Osteoblast (primary cell): ENCODE results near the gene HOXB8. TPM values are rescaled to one million over a fixed set of nuclear protein-coding genes. Genes with fewer than 3 reads are reported as not detected.

ENCODE experiments used
- DNase-seq: peaks from one replicate; pipeline ENCODE4 v3.0.0; 2011; ENCODE audit warnings: low spot score, mixed read lengths; ENCODE audit not compliant: insufficient read length; ENCODE audit errors: missing footprints
- H2AFZ ChIP-seq: 2 replicates; pipeline ENCODE4 v1.6.0; 2011; ENCODE audit warnings: mild to moderate bottlenecking, low read length
- H3K27ac ChIP-seq: 2 replicates; pipeline ENCODE4 v1.5.1; 2011; ENCODE audit warnings: mild to moderate bottlenecking, low read depth, low read length, moderate library complexity
- H3K27me3 ChIP-seq: 2 replicates; pipeline ENCODE4 v1.6.0; 2012; ENCODE audit warnings: mild to moderate bottlenecking, control low read depth, inconsistent platforms, low read length, moderate library complexity; ENCODE audit not compliant: insufficient read depth
- H3K36me3 ChIP-seq: 2 replicates; pipeline ENCODE4 v1.5.1; 2011; ENCODE audit warnings: mild to moderate bottlenecking, low read length, control low read depth, moderate library complexity; ENCODE audit not compliant: insufficient read depth
- H3K4me1 ChIP-seq: 2 replicates; pipeline ENCODE4 v1.5.1; 2011; ENCODE audit warnings: mild to moderate bottlenecking, low read length, control low read depth, moderate library complexity; ENCODE audit not compliant: insufficient read depth
- H3K4me2 ChIP-seq: 2 replicates; pipeline ENCODE4 v1.6.0; 2011; ENCODE audit warnings: mild to moderate bottlenecking, low read length; ENCODE audit not compliant: insufficient read depth
- H3K4me3 ChIP-seq: fragments of 200-600 bp; sonication (generic); 3 replicates; pipeline ENCODE4 v1.5.1; 2012; ENCODE audit warnings: mild to moderate bottlenecking, low read length, inconsistent platforms; ENCODE audit not compliant: insufficient read depth
- H3K79me2 ChIP-seq: 2 replicates; pipeline ENCODE4 v1.6.0; 2012; ENCODE audit warnings: mild to moderate bottlenecking, low read length, control low read depth, inconsistent platforms; ENCODE audit not compliant: insufficient read depth
- H3K9me3 ChIP-seq: 2 replicates; pipeline ENCODE4 v1.5.1; 2011; ENCODE audit warnings: low read depth, low read length, control low read depth
- H4K20me1 ChIP-seq: 2 replicates; pipeline ENCODE4 v1.6.0; 2012; ENCODE audit warnings: mild to moderate bottlenecking, low read length, control low read depth; ENCODE audit not compliant: insufficient read depth
- total RNA-seq: library from RNA; depleted of rRNA; stranded (reverse); fragments of >200 nt; gene quantifications from 2 replicates; pipeline ENCODE4 v1.2.3, GENCODE V29; 2012
- TF ChIP-seq, protein P1 (sequence below): IDR thresholded peaks from 2 replicates; pipeline ENCODE4 v1.5.1; 2011; ENCODE audit warnings: mild to moderate bottlenecking, low read depth, low read length, moderate library complexity; ENCODE audit errors: extremely low read depth

The HOXB8 gene
- total RNA-seq, 1 donor: not detected

DNA sequence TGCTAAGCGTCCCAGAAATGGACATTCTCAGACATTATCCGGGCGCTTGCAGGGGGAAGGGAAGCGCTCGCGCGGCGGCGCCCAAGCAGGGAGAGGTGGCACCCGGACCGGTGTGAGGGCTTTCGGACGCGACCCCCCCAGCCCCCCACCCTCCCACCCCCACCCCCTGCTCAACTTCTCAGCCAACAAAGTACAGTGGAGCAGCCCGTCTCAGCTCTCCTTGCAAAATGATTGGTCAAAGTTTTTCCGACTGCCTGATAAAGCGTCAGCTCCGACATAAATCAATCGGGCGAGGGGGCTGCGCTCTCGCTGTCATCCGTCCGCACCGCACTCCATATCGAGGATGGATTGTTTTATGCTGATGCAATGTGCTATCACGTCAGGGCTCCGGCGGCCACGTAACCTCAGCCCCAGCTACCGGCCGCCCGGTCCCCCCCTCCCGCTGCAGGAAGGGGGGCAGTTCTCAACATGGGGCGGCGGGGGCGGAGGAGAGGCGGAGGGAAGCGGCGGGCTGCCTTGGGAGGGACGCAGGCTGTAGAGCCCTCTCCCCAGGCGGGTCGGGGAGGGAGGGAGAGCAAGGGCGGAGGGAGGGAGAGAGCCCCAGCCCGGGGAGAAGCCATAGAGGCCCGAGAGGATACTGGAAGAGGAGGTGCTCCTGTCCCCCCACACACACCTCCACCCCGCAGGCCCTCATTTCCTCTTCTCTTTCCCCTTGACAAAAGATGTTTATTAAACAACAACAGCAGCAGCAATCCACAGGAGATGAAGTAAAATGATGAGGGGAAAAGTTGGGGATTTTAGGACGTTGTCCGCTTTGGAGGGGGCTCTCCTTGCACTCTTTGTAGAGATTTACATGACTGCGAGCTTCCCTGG is 11.4 kb upstream of the HOXB8 start, which contains the start of gene HOXB9:
Gene HOXB9, minus strand, starts transcription at position 114 of the 873 bp plus-strand sequence. Its CDS starts 89 bp downstream, at position 25.
- TF ChIP-seq, protein P1, sequence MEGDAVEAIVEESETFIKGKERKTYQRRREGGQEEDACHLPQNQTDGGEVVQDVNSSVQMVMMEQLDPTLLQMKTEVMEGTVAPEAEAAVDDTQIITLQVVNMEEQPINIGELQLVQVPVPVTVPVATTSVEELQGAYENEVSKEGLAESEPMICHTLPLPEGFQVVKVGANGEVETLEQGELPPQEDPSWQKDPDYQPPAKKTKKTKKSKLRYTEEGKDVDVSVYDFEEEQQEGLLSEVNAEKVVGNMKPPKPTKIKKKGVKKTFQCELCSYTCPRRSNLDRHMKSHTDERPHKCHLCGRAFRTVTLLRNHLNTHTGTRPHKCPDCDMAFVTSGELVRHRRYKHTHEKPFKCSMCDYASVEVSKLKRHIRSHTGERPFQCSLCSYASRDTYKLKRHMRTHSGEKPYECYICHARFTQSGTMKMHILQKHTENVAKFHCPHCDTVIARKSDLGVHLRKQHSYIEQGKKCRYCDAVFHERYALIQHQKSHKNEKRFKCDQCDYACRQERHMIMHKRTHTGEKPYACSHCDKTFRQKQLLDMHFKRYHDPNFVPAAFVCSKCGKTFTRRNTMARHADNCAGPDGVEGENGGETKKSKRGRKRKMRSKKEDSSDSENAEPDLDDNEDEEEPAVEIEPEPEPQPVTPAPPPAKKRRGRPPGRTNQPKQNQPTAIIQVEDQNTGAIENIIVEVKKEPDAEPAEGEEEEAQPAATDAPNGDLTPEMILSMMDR: no peak
- Histone ChIP-seq H3K4me3 (no peak within 1 kb of the TSS), H3K4me1 (no peaks in the 10 kb centered on the region), H2AFZ (no peak within 1 kb of the TSS), H3K4me2 (peak within 1 kb of the TSS; percentile 13), H3K79me2 (no peaks in the 10 kb centered on the region), H3K9me3 (no peaks in the 10 kb centered on the region), H3K27me3 (peaks cover 98% of the 10 kb centered on the region), H4K20me1 (no peaks in the 10 kb centered on the region), H3K27ac (no peak within 1 kb of the TSS), H3K36me3 (no peaks in the 10 kb centered on the region)
- no peak for DNase-seq

DNA sequence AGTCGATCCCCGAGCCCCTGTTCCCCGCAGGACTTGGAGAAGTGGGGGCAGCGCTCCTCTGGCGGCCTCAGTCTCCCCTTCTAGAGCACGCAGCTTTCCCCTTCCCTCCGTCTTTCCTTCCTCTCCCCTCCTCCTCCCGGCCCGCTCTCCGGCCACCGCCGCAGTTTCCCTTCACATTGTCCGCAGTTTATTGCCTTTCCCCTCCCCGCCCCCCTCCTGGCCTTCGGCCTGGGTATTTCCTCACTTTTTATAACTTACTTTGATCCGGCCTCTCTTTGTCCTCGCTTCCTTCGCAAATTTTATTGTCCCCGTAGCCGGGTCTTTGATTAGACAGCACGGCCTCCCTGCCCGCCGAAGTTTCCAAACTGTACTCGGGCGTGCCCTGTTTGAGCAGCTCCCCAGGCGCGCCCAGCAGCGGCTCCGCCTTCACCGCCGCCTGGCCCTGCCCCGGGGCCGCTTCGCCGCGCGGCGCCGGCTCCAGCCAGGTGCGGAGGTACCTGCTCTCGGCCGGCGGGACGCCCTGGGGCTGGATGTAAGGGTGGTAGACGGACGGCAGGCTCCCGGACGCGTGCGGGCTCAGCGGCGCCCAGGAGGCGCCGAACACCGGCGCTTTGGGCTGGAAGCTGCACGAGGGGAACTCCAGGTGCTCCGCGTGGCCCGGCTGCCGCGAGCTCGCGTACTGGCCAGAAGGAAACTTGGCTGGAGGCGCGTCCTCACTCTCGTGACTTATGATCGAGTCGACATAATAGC is 10.6 kb upstream of the HOXB8 start:
- Histone ChIP-seq H3K27me3 (peaks cover 98% of the 10 kb centered on the region), H4K20me1 (no peaks in the 10 kb centered on the region), H3K79me2 (no peaks in the 10 kb centered on the region), H3K4me2 (peak overlapping the region; percentile 13), H3K9me3 (no peaks in the 10 kb centered on the region), H3K36me3 (no peaks in the 10 kb centered on the region), H3K4me1 (no peaks in the 10 kb centered on the region), H3K4me3 (no peak overlapping the region), H2AFZ (no peak overlapping the region), H3K27ac (no peak overlapping the region)
- no peak for DNase-seq
- TF ChIP-seq, protein P1: no peak

DNA sequence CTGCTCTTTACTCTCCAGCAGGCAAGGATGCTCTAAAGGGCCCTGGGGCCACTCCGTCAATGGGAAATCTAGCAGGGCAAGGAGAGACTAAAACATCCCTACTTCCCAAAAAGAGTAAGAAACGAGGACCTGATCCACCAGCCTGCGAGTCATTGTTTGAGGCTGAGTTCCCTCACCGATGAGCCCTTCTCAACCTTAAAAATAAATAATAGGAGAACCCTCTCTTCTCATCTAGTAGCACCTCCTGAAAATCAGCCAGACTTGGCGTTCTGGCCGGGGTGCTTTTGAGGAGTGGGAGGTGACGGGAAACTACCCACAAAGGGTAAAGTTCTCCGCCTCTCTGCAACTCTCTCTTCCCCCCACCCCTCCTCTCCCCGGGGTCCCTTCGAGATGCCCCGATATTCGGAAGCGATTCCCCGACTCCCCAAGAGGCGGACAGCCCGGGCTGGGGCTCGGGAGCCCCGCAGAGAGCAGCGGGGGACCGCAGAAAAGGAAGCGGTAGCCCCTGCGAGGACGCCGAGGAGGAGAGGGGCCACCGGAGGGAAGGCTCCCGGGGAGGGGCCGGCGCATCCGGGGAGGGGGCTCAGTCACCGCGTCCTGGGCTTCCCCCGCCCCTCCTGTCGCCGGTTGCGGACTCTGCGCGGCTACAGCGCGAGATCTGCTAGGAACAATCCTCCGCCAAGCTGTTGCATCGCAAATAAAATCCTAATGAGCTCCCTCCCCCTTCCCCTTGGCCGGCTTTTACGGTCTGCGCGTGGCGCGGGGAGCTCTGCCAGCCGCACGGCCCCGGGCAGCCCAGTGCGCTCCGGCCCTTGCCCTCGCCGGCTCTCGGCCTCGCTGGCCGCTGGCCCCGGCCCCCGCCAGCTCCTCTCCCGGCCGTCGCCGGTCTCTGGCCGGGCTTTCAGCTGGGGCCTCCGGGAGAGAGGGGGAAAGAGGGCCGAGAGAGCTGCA is 9.7 kb upstream of the HOXB8 start:
- Histone ChIP-seq H3K4me1 (no peaks in the 10 kb centered on the region), H3K36me3 (no peaks in the 10 kb centered on the region), H3K9me3 (no peaks in the 10 kb centered on the region), H3K4me3 (no peak overlapping the region), H3K27me3 (peaks cover 98% of the 10 kb centered on the region), H3K4me2 (peak overlapping the region; percentile 7), H4K20me1 (peaks cover 7% of the 10 kb centered on the region), H3K79me2 (no peaks in the 10 kb centered on the region), H3K27ac (no peak overlapping the region), H2AFZ (no peak overlapping the region)
- TF ChIP-seq, protein P1: no peak
- DNase-seq: no peak
